HAP-1 (cell line): Measurements from ENCODE around the gene LRCOL1.

Experiments used
- DNase-seq, 2 experiments: peaks; one replicate each; pipeline ENCODE4 v3.0.0-alpha.2; 2016 to 2020; ENCODE audit warnings: low spot score in 2 of 2
- H3K27me3 ChIP-seq: fragments of 250-450 bp; sonication (Bioruptor Pico); 2 replicates; pipeline ENCODE4 v1.5.1; 2020; ENCODE audit warnings: low read depth, mild to moderate bottlenecking, moderate library complexity
- H3K36me3 ChIP-seq: fragments of 250-450 bp; sonication (Bioruptor Pico); replicated peaks from 2 replicates; pipeline ENCODE4 v1.5.1; 2020; ENCODE audit warnings: mild to moderate bottlenecking
- H3K4me1 ChIP-seq: fragments of 250-450 bp; sonication (Bioruptor Pico); 2 replicates; pipeline ENCODE4 v1.5.1; 2020; ENCODE audit warnings: mild to moderate bottlenecking
- H3K4me3 ChIP-seq: fragments of 250-450 bp; sonication (Bioruptor Pico); 2 replicates; pipeline ENCODE4 v1.5.1; 2020; ENCODE audit warnings: mild to moderate bottlenecking, moderate library complexity
- H3K9me3 ChIP-seq: fragments of 250-450 bp; sonication (Bioruptor Pico); 2 replicates; pipeline ENCODE4 v1.5.1; 2020; ENCODE audit warnings: mild to moderate bottlenecking, moderate library complexity
- in situ Hi-C: fragments of 300-500 bp; cut with MboI; formaldehyde crosslinking; loops from 3 replicates; pipeline ENCODE4 v1.14.3; 2020; ENCODE audit warnings: low sequenced_read_pairs, inconsistent platforms, mixed read lengths

LRCOL1 gene

GRCh38 chr12:132583411-132583710, 27.0 kb downstream of the LRCOL1 start:
- DNase-seq, result no peak
- Histone ChIP-seq H3K36me3 (peaks cover 20% of the 10 kb centered on the region), H3K4me1 (no peaks in the 10 kb centered on the region), H3K4me3 (no peak overlapping the region), H3K9me3 (no peaks in the 10 kb centered on the region), H3K27me3 (no peaks in the 10 kb centered on the region)
- in situ Hi-C loops, result no loop called here

DNA sequence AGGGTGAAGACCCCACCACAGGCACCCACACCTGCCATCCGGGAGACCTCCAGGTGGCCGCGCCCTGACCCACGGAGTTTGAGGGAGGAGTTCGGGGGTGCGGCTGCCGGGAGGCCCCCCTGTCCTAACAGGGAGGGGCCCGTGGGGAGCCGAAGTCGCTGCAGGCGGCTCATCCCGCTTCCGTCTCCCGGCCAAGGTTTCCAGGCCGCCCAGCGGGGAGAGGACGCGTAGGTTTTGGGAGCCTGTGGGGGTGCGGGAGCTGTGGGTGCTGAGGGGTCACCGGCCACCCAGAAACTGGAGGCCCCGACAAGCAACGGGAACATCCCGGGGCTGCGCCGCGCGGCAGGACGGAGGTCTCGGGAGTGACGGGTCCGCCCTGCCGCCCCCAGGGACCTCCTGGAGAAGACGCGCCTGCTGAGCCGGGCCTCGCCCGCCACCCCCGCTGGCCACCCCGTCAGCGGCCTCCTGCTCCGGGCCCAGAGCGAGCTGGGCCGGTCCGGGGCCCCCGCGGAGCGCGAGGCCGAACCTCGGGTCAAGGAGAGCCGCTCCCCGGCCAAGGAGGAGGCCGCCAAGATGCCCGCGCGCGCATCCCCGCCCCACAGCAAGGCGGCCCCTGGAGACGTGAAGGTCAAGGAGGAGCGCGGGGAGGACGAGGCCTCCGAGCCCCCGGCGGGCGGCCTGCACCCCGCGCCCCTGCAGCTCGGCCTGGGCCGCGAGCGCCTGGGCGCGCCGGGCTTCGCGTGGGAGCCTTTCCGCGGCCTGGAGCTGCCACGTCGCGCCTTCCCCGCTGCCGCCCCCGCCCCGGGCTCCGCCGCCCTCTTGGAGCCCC, 27.6 kb downstream of the LRCOL1 start:
- H3K36me3 ChIP-seq, result peaks cover 22% of the 10 kb centered on the region
- no peaks in the 10 kb centered on the region for H3K4me1 ChIP-seq
- no peaks in the 10 kb centered on the region for H3K9me3 ChIP-seq
- H3K4me3 ChIP-seq, result no peak overlapping the region
- no peaks in the 10 kb centered on the region for H3K27me3 ChIP-seq
- no peak for DNase-seq
- in situ Hi-C loops, result no loop called here

- no peak overlapping the region for H3K4me3 ChIP-seq
- peaks cover 26% of the 10 kb centered on the region for H3K36me3 ChIP-seq
- in situ Hi-C loops, result no loop called here
- no peaks in the 10 kb centered on the region for H3K27me3 ChIP-seq
- DNase-seq, result no peak
- no peaks in the 10 kb centered on the region for H3K4me1 ChIP-seq
- H3K9me3 ChIP-seq, result no peaks in the 10 kb centered on the region
These were observed 28.3 kb downstream of the LRCOL1 start for GRCh38 chr12:132582058-132582420.

DNA sequence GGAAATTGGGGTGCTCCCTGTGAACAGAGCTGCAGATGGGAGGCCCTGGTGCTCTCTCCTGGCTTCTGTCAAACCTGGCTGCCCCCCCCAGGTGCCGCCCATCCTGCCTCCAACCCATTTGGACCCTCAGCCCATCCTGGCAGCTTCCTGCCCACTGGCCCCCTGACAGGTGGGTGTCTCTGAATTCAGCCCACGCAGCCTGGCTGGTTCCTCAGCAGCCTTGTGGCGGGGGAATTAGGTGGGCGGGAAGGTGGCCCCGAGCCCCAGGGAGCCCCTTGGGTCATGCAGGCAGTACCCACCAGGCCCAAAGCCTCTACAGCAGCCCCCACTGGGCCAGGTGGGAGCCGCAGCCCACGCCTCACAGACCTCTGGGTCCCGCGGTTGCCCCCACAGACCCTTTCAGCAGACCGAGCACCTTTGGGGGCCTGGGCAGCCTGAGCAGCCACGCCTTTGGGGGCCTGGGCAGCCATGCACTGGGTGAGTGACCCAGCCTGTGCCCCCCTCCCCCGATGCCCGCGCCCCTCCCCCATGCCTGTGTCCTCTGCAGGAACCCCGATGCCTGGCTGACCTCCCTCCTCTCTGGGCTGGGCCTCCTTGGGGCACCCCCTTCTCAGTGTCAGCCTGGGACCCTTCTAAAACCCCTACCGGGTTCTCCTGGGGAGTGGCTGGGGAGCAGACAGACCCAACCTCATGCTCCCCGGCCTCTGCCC, 28.9 kb downstream of the LRCOL1 start:
- no peaks in the 10 kb centered on the region for H3K9me3 ChIP-seq
- no peaks in the 10 kb centered on the region for H3K27me3 ChIP-seq
- no peak for DNase-seq
- H3K4me1 ChIP-seq, result no peaks in the 10 kb centered on the region
- peaks cover 31% of the 10 kb centered on the region for H3K36me3 ChIP-seq
- no peak overlapping the region for H3K4me3 ChIP-seq
- in situ Hi-C loops, result no loop called here

DNA sequence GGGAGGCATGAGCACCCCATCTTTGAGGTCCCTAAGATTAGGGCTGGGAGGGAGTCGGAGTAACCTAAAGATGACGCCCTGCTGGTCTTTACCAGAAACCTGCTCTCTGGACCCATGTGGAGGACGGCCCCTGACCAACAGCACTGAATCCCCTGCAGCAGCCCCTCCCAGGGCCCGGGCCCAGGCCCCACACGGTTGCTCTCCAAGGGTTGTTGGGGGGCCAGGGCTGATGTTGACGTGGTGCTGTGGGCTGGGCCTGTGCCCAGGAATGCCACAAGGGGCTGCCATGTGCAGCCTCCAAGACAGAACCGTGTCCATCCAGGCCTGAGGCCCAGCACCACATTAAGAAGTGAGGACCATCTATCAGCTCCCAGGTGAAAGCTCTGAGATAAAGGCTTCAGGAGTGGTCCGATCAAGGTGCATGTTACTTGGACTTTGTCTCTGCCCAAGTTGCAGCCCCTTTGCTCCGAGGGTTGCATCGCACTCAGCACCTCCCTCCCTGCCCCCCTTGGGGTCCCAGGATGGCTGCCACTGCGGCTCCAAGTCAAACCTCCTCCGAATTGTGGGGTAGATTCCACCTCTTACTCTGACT, 29.6 kb downstream of the LRCOL1 start:
- peaks cover 38% of the 10 kb centered on the region for H3K36me3 ChIP-seq
- no peak overlapping the region for H3K4me3 ChIP-seq
- no peaks in the 10 kb centered on the region for H3K4me1 ChIP-seq
- H3K9me3 ChIP-seq, result no peaks in the 10 kb centered on the region
- no peaks in the 10 kb centered on the region for H3K27me3 ChIP-seq
- in situ Hi-C loops, result no loop called here
- DNase-seq, result no peak

DNA sequence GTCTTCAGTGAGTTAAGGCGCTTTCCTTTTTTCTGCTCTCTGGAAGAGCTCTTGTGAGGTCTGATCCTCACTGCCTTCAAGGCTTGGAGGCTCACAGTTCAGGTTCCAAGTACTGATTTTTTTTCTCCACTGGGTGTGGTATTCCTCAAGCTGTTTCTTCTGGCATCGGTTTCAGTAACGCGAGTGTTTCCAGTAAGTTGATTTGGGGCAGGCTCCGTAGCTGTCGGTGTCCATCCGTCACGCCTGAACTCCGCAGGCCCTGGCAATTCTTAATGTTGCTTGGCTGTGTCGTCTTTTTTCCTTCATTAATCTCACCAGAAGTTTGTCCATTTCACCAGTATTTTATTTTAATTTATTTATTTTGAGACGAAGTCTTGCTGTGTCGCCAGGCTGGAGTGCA, 30.6 kb downstream of the LRCOL1 start:
- H3K27me3 ChIP-seq, result no peaks in the 10 kb centered on the region
- no peaks in the 10 kb centered on the region for H3K4me1 ChIP-seq
- H3K36me3 ChIP-seq, result peaks cover 45% of the 10 kb centered on the region
- no peak for DNase-seq
- no peak overlapping the region for H3K4me3 ChIP-seq
- in situ Hi-C loops, result no loop called here
- no peaks in the 10 kb centered on the region for H3K9me3 ChIP-seq

DNA sequence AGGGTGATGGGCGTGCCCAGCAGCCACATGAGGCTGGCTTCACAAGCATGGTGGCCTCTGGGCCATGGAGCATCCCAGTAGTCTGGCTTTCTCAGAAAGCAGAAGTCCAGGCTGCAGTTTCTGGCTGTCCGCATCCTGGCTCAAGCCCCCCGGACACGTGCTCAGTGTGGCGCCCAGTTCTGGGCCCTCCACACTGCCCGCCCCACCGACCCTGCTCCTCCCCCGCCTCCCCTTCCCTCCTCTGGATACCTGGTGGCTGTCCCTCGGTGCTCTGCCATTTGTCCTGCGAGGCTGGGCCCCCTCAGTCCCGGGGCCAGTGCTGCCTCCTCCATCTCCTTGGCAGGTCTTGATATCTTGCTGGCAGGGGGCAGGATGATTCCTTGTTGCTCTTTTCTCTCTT, 31.6 kb downstream of the LRCOL1 start:
- Histone ChIP-seq H3K27me3 (no peaks in the 10 kb centered on the region), H3K9me3 (no peaks in the 10 kb centered on the region), H3K4me1 (no peaks in the 10 kb centered on the region), H3K4me3 (no peak overlapping the region), H3K36me3 (peaks cover 54% of the 10 kb centered on the region)
- no peak for DNase-seq
- in situ Hi-C loops, result no loop called here

DNA sequence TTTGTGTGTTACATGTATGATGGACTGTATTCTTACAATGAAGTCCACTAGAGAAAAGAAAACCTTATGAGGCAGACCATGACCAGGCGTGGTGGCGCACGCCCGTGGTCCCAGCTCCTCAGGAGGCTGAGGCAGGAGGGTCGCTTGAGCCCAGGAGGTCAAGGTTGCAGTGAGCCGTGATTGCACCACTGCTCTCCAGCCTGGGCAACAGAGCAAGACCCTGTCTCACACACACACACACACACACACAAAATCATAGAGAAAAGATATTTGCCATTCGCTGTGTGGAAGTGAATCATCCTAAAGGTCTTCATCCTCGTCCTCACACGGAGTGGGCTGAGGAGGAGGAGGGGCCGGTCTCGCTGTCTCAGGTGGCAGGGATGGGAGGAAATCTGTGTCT, 32.3 kb downstream of the LRCOL1 start:
- in situ Hi-C loops, result no loop called here
- H3K36me3 ChIP-seq, result peaks cover 58% of the 10 kb centered on the region
- no peaks in the 10 kb centered on the region for H3K9me3 ChIP-seq

GRCh38 chr12:132577191-132577920, 33.0 kb downstream of the LRCOL1 start:
- Histone ChIP-seq H3K27me3 (no peaks in the 10 kb centered on the region), H3K4me1 (no peaks in the 10 kb centered on the region), H3K36me3 (peaks cover 62% of the 10 kb centered on the region), H3K9me3 (no peaks in the 10 kb centered on the region), H3K4me3 (no peak overlapping the region)
- no peak for DNase-seq
- in situ Hi-C loops, result no loop called here

More for the DNA sequence above, 32.3 kb downstream of the LRCOL1 start:
- Histone ChIP-seq H3K27me3 (no peaks in the 10 kb centered on the region), H3K4me3 (no peak overlapping the region), H3K4me1 (no peaks in the 10 kb centered on the region)
- no peak for DNase-seq

DNA sequence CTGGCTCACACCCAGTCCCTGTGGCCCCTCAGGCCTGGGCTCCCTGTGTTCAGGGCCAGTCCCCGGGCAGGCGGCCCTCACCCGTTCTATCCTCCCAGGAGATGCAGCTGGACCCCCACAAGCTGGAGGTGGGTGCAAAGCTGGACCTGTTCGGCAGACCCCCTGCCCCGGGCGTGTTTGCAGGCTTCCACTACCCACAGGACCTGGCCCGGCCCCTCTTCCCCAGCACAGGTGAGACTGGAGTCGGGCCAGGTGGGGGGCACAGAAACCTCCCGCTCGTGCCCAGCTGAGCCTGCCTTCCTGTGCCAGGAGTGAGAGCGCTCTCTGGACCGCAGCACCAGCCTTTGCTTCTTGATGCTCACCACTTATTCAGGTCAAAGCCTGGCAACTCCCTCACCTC, 33.7 kb downstream of the LRCOL1 start:
- H3K36me3 ChIP-seq, result peaks cover 66% of the 10 kb centered on the region
- no peaks in the 10 kb centered on the region for H3K9me3 ChIP-seq
- no peaks in the 10 kb centered on the region for H3K27me3 ChIP-seq
- H3K4me3 ChIP-seq, result no peak overlapping the region
- DNase-seq, result no peak
- no peaks in the 10 kb centered on the region for H3K4me1 ChIP-seq
- in situ Hi-C loops, result no loop called here

DNA sequence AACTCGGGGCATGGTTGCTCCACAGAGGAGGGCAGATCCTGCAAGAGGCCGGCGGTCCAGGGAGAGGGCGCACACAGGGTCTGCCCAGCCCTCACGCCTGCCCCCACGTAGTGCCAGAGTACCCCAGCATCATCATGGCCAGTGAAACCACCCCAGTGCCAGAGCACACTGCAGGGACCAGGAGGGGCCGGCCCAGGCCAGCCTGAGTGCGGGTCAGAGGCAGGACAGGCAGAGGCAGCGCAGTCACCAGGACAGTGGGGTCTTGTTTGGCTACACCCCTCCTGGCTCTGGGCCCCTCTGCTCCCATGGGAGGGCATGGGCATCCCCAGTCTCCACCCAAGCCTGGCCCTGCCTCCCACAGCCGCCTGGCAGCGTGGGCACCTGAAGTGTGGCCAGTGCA, 34.7 kb downstream of the LRCOL1 start:
- DNase-seq, result no peak
- in situ Hi-C loops, result no loop called here
- no peak overlapping the region for H3K4me3 ChIP-seq
- H3K9me3 ChIP-seq, result no peaks in the 10 kb centered on the region
- H3K4me1 ChIP-seq, result no peaks in the 10 kb centered on the region
- peaks cover 57% of the 10 kb centered on the region for H3K36me3 ChIP-seq
- no peaks in the 10 kb centered on the region for H3K27me3 ChIP-seq

DNA sequence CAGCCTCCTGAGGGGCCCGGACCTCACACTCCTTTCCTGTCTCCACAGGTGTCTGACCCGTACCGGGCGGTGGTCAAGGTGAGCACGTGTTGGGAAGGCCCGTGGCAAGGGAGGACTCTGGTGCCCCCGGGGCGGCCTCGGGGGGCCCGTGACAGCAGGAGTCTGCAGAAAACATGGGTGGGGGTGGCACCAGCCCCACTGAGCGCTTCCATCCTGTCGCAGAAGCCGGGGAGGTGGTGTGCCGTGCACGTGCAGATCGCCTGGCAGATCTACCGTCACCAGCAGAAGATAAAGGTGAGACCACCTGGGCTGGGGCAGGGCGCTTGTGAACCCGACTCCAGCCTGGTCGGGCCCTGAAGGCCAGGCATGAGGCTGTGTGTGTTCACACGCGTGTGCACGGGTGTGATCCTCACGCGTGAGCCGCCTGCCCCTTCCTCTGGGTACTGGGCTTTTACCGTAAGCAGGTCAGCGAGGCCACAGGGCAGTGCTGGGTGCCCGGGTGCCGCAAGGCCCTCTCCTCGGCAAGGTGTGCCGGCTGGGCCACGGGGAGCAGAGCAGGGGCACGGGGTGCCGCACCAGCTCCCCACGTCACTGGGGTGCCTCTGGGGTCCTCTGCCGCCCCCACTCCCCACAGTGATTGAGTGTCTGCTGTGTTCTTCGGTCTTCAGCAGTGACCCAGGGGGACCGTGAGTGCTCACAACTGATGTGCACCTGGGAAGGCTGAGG, 35.9 kb downstream of the LRCOL1 start:
- Histone ChIP-seq H3K4me1 (no peaks in the 10 kb centered on the region), H3K36me3 (peaks cover 50% of the 10 kb centered on the region), H3K4me3 (no peak overlapping the region), H3K9me3 (no peaks in the 10 kb centered on the region), H3K27me3 (no peaks in the 10 kb centered on the region)
- no peak for DNase-seq
- in situ Hi-C loops, result loop anchor here (25.0 kb wide), 1 partner anchor 412 kb away; no protein-coding TSS in a partner anchor
